Cardiac muscle cell (in vitro differentiated cells and primary cell): ENCODE data around the gene TYW5. TPM values are rescaled to one million over a fixed set of nuclear protein-coding genes. Genes with fewer than 3 reads are reported as not detected.

Source experiments
- DNase-seq, 2 donors: peaks; one replicate each; pipeline versions ENCODE4 v3.0.0 to v3.0.0-alpha.2; 2010 to 2017; ENCODE audit warnings: low read depth in 1 of 2, low spot score in 1 of 2
- H3K27ac ChIP-seq: fragments of 200-600 bp; sonication (generic); 2 replicates; pipeline ENCODE4 v1.5.1; 2016
- H3K27me3 ChIP-seq: fragments of 200-600 bp; sonication (generic); 2 replicates; pipeline ENCODE4 v1.6.0; 2016; ENCODE audit warnings: control low read depth
- H3K36me3 ChIP-seq: fragments of 200-600 bp; sonication (generic); 2 replicates; pipeline ENCODE4 v1.5.1; 2016; ENCODE audit warnings: control low read depth
- H3K4me1 ChIP-seq: fragments of 200-600 bp; sonication (generic); 2 replicates; pipeline ENCODE4 v1.8.1; 2017; ENCODE audit warnings: low read depth, mild to moderate bottlenecking, mixed run types
- H3K4me3 ChIP-seq: fragments of 200-600 bp; sonication (generic); 2 replicates; pipeline ENCODE4 v1.5.1; 2016; ENCODE audit warnings: mild to moderate bottlenecking
- H3K9me3 ChIP-seq: fragments of 200-600 bp; sonication (generic); 2 replicates; pipeline ENCODE4 v1.5.1; 2017; ENCODE audit warnings: low read depth, mild to moderate bottlenecking, control low read depth
- polyA plus RNA-seq: library from polyadenylated mRNA; unstranded; fragments of >200 nt; fragmentation: Nextera tagmentation; extraction: Ambion mirVana; gene quantifications from 2 replicates; pipeline ENCODE4 v1.2.1, GENCODE V29; 2016
- total RNA-seq: library from RNA; depleted of rRNA; stranded (reverse); fragments of >200 nt; gene quantifications from 2 replicates; pipeline ENCODE4 v1.2.3, GENCODE V29; 2016
- TF ChIP-seq, protein P1 (sequence below): IDR thresholded peaks from 2 replicates; pipeline ENCODE4 v1.5.1; 2012; ENCODE audit warnings: low read depth, mild to moderate bottlenecking, low read length

The TYW5 gene
- total and polyA plus RNA-seq, 2 experiments from 2014 or later: 6.4 to 8.8 TPM

DNA sequence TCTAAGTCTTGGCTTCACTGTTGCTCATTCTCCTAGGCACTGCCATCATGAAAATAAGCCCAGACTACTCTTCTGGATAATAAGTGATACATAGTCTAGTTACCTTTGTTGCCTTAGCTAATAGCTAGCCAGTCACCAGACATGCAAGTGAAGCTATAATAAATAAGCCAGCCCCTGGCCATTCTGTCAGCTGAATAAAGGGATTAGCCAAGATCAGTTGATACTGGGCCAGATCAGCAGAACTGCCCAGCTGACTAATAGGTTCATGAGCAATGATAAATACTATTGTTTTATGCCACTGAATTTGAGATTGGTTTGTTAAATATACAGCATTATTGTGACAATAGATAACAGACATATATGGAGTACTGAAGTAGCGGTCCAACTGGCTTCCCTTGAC lies 52.2 kb downstream of the TYW5 start:
- H3K4me3 ChIP-seq: no peak overlapping the region
- no peaks in the 10 kb centered on the region for H3K27me3 ChIP-seq
- TF ChIP-seq, protein P1, sequence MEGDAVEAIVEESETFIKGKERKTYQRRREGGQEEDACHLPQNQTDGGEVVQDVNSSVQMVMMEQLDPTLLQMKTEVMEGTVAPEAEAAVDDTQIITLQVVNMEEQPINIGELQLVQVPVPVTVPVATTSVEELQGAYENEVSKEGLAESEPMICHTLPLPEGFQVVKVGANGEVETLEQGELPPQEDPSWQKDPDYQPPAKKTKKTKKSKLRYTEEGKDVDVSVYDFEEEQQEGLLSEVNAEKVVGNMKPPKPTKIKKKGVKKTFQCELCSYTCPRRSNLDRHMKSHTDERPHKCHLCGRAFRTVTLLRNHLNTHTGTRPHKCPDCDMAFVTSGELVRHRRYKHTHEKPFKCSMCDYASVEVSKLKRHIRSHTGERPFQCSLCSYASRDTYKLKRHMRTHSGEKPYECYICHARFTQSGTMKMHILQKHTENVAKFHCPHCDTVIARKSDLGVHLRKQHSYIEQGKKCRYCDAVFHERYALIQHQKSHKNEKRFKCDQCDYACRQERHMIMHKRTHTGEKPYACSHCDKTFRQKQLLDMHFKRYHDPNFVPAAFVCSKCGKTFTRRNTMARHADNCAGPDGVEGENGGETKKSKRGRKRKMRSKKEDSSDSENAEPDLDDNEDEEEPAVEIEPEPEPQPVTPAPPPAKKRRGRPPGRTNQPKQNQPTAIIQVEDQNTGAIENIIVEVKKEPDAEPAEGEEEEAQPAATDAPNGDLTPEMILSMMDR: no peak
- no peak overlapping the region for H3K27ac ChIP-seq
- H3K9me3 ChIP-seq: no peaks in the 10 kb centered on the region
- no peak for DNase-seq
- no peaks in the 10 kb centered on the region for H3K36me3 ChIP-seq
- H3K4me1 ChIP-seq: no peaks in the 10 kb centered on the region

DNA sequence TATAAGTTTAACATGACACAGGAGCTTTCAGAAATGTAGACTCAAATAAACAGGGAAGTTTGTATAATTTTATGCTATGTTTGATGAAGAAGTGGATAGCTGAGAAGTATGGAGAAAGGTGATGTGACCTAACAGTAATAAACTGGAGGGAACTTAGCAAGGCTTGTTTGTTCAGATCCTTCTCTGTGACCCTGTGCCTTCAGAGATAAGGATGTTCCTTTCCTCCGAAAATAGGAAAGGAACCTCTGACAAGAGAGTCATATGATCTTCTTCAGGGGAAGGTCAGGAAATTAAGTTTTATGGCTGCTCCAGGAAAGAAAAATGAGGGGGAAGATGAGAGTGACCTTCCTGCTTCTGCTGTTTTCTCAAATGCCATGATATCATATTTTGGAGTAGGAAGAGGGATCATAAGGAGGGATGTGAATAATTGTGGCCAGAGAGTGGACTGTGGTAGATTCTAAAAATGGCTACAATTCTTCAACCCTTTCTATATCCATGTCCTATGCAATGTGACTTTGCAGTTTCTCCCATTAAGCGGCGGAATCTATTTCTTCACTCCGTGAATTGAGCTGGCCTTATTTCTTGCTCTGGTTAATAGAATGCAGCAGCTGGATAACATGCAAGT lies 52.7 kb downstream of the TYW5 start:
- no peaks in the 10 kb centered on the region for H3K9me3 ChIP-seq
- no peak for DNase-seq
- TF ChIP-seq, protein P1: no peak
- H3K36me3 ChIP-seq: no peaks in the 10 kb centered on the region
- H3K4me3 ChIP-seq: no peak overlapping the region
- no peaks in the 10 kb centered on the region for H3K4me1 ChIP-seq
- H3K27me3 ChIP-seq: no peaks in the 10 kb centered on the region
- no peak overlapping the region for H3K27ac ChIP-seq

DNA sequence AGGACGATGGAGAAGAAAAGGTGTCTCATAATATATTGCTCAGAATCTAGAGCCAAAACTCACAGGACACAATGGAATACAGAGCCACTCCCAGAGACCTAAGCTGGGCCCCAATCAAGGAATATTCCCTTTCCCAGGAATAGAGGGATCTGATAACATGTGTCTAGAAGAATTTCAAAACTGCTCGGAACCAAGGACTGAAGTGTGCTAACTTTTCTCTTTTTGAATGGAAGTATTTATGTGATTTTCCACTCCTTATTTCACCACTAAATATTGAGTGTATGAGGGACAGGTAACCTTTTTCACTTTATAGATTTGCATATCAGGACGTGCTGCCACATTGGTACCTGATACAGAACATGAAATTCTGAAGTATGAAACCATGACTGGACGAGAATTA lies 53.3 kb downstream of the TYW5 start:
- DNase-seq: no peak
- no peaks in the 10 kb centered on the region for H3K9me3 ChIP-seq
- no peaks in the 10 kb centered on the region for H3K36me3 ChIP-seq
- H3K4me1 ChIP-seq: no peaks in the 10 kb centered on the region
- no peak overlapping the region for H3K4me3 ChIP-seq
- no peaks in the 10 kb centered on the region for H3K27me3 ChIP-seq
- TF ChIP-seq, protein P1: no peak
- H3K27ac ChIP-seq: no peak overlapping the region

DNA sequence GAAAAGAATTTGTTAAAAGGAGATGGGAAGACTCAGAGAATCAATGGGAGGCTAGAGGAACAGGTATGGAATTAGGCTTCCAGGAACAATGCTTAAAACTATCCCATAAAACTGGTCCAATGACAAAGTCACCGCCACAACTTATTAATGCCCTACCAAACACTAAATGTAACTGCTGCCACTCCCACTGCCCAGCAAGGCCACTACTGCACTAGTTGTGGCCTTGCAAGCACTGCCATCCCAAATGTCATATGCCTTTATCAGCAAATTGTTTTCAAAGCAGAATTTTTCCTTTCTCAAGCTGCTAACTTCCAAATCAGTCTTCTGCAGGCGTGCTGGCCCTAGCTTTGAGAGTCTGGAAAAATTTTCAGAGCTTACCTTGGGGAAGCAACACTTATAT lies 58.7 kb downstream of the TYW5 start:
- Histone ChIP-seq H3K4me3 (no peak overlapping the region), H3K4me1 (no peaks in the 10 kb centered on the region)
- TF ChIP-seq, protein P1: no peak

DNA sequence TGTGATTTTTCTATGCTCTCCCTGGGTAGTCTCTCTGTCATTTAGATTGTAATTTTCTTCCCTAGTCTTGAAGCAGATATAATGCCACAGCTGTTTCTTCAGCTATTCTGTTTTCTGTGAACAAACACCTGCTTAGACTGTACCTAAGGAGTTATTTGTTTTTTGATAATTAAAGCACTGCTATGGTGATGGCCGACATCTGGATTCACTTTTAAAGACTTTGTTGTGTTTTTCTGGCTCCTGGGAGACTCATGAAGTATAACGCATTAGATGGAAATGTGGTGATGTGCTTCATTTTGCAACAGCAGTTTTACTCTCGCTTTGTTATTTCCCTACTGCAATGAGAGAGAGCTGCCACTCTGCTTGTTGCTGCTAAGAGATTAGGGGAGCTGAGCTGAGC lies 59.9 kb downstream of the TYW5 start:
- Histone ChIP-seq H3K27ac (no peak overlapping the region), H3K4me3 (no peak overlapping the region), H3K9me3 (no peaks in the 10 kb centered on the region), H3K27me3 (no peaks in the 10 kb centered on the region), H3K36me3 (no peaks in the 10 kb centered on the region), H3K4me1 (no peaks in the 10 kb centered on the region)
- TF ChIP-seq, protein P1: no peak
- no peak for DNase-seq

More for the DNA sequence above, 58.7 kb downstream of the TYW5 start:
- no peaks in the 10 kb centered on the region for H3K9me3 ChIP-seq
- H3K27ac ChIP-seq: no peak overlapping the region
- DNase-seq: no peak
- H3K36me3 ChIP-seq: no peaks in the 10 kb centered on the region
- no peaks in the 10 kb centered on the region for H3K27me3 ChIP-seq
